ENCODE data around the gene P2RY8. TPM values are rescaled to one million over a fixed set of nuclear protein-coding genes. Genes with fewer than 3 reads are reported as not detected.

P2RY8 gene
- total and polyA plus RNA-seq, 2 of the 4 experiments (the other 2 are of a cell fraction) = not detected

DNA sequence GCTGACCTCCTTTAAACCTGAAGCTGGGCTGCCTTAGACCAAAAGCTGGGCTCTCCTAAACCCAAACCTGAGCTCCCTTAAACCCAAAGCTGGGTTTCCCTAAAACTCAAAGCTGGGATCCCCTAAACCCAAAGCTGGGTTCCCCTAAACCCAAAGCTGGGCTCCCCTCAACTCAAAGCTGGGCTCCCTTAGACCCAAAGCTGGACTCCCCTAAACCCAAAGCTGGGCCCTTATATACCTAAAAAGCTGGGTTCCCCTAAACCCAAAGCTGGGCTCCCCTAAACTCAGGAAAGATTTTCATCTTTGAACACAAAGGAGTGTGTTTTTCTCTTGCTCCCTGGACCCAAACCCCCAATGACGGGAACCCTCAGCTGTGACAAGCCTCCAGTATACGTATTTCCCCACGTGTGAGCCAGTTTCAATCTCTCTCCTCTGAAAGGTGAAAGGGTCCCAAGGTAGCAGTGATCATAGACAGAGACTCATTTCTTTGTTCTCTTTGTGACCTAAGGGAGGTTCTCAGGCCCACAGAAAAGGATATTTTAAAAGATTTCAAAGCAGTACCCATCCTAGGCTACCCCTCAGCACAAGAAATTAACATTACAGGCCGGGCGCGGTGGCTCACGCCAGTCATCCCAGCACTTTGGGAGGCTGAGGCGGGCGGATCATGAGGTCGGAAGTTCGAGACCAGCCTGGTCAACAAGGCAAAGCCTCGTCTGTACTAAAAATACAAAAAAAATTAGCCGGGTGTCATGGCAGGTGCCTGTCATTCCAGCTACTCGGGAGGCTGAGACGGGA is 52.9 kb downstream of the P2RY8 start:
- Histone ChIP-seq H2AK5ac (ENCODE audit: low read depth, low read length) (no peak overlapping the region), H3K23ac (ENCODE audit: low read depth, low read length) (no peak overlapping the region), H3K14ac (replicated peaks; ENCODE audit: low read depth, low read length) (no peak overlapping the region), H3K4me3 (ENCODE audit: insufficient read depth, low read depth, low read length) (no peak overlapping the region), H4K8ac (ENCODE audit: low read depth in 2 of 2, low read length in 2 of 2) (no peak overlapping the region), H2BK15ac (ENCODE audit: low read depth, low read length) (no peak overlapping the region), H3K27me3 (ENCODE audit: control insufficient read depth, insufficient read depth, low read length) (no peaks in the 10 kb centered on the region), H2BK5ac (ENCODE audit: low read depth, low read length, poor library complexity, severe bottlenecking) (no peak overlapping the region), H3K9me1 (ENCODE audit: insufficient read depth, low read length) (no peaks in the 10 kb centered on the region), H4K91ac (ENCODE audit: insufficient read depth, low read depth, low read length) (no peak overlapping the region), H3K56ac (ENCODE audit: extremely low read depth, insufficient read depth, low read length) (no peak overlapping the region), H3K4me2 (ENCODE audit: low read depth, low read length) (no peak overlapping the region), H3K9ac (ENCODE audit: low read depth, low read length) (no peak overlapping the region), H2AFZ (replicated peaks; ENCODE audit: low read length, poor library complexity) (no peak overlapping the region), H3K4ac (ENCODE audit: low read depth, low read length) (no peak overlapping the region), H3K79me1 (ENCODE audit: low read depth in 1 of 2, low read length in 2 of 2) (no peaks in the 10 kb centered on the region), H3K18ac (ENCODE audit: low read depth, low read length) (no peak overlapping the region), H3K27ac (ENCODE audit: insufficient read depth, low read length) (no peak overlapping the region), H4K5ac (ENCODE audit: low read depth, low read length) (no peak overlapping the region), H4K20me1 (ENCODE audit: insufficient read depth, low read length) (no peaks in the 10 kb centered on the region), H2BK20ac (ENCODE audit: low read depth, low read length) (no peak overlapping the region), H2AK9ac (replicated peaks; ENCODE audit: low read depth, low read length, poor library complexity) (no peak overlapping the region), H2BK120ac (ENCODE audit: low read depth, low read length) (no peak overlapping the region), H3K9me3 (ENCODE audit: control insufficient read depth, insufficient read depth, low read length) (peaks cover 23% of the 10 kb centered on the region; the same call in 1 of the 2 replicates), H3K4me1 (ENCODE audit: control insufficient read depth, insufficient read depth, low read length) (no peaks in the 10 kb centered on the region), H3K36me3 (ENCODE audit: control insufficient read depth, insufficient read depth, low read length) (no peaks in the 10 kb centered on the region)
- 60% methylated on average over 6 of the region's 15 CpGs; no CpG with 5 or more reads in 1 of the 2 experiments for WGBS, 2 experiments (ENCODE audit: extremely low coverage in 2 of 2, insufficient read length in 1 of 2)
- in situ Hi-C loops (cut with MboI; ENCODE audit: low sequenced_read_pairs) (no loop called here), intact Hi-C loops (cut with micrococcal nuclease) (no loop called here), dilution Hi-C loops (cut with HindIII; ENCODE audit: low sequenced_read_pairs, unreplicated experiment) (no loop called here)
- DNase-seq (no peak), ATAC-seq (ENCODE audit: low read depth) (no peak)
- CTCF ChIA-PET = no interaction called here
- BruUV-seq (replicated peaks) = no TSS peak
- POLR2A ChIA-PET (ENCODE audit: unreplicated experiment) = no interaction called here
- no peak for TF ChIP-seq NFE2L2 (IDR thresholded peaks at IDR 0.05; ENCODE audit: low read depth, low read length)
- TF ChIP-seq MAZ (IDR thresholded peaks at IDR 0.05; ENCODE audit: borderline replicate concordance, low read depth, low read length) = no peak
- TF ChIP-seq CTCF (conservative IDR thresholded peaks at IDR 0.05; ENCODE audit: low read depth, low read length) = no peak
- no peak for TF ChIP-seq CEBPB (IDR thresholded peaks at IDR 0.05; ENCODE audit: low read depth, low read length)
- no peak for TF ChIP-seq RCOR1 (IDR thresholded peaks at IDR 0.05; ENCODE audit: insufficient replicate concordance, low read length)
- no peak for TF ChIP-seq SMC3 (IDR thresholded peaks at IDR 0.05; ENCODE audit: low read depth, low read length)
- TF ChIP-seq, protein P1, sequence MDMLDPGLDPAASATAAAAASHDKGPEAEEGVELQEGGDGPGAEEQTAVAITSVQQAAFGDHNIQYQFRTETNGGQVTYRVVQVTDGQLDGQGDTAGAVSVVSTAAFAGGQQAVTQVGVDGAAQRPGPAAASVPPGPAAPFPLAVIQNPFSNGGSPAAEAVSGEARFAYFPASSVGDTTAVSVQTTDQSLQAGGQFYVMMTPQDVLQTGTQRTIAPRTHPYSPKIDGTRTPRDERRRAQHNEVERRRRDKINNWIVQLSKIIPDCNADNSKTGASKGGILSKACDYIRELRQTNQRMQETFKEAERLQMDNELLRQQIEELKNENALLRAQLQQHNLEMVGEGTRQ (IDR thresholded peaks at IDR 0.05; ENCODE audit: low read depth, low read length) = no peak
- no peak for TF ChIP-seq CHD1 (IDR thresholded peaks at IDR 0.05; ENCODE audit: low read depth, low read length)
- TF ChIP-seq MAFK (IDR thresholded peaks at IDR 0.05; ENCODE audit: low read depth, low read length) = no peak
- no peak for TF ChIP-seq RAD21 (IDR thresholded peaks at IDR 0.05; ENCODE audit: low read length)
- TF ChIP-seq, protein P2, sequence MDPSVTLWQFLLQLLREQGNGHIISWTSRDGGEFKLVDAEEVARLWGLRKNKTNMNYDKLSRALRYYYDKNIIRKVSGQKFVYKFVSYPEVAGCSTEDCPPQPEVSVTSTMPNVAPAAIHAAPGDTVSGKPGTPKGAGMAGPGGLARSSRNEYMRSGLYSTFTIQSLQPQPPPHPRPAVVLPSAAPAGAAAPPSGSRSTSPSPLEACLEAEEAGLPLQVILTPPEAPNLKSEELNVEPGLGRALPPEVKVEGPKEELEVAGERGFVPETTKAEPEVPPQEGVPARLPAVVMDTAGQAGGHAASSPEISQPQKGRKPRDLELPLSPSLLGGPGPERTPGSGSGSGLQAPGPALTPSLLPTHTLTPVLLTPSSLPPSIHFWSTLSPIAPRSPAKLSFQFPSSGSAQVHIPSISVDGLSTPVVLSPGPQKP (IDR thresholded peaks at IDR 0.05; ENCODE audit: borderline replicate concordance, low read depth, low read length) = no peak
- TF ChIP-seq MXI1 (IDR thresholded peaks at IDR 0.05; ENCODE audit: borderline replicate concordance, low read depth, low read length) = no peak
- TF ChIP-seq FOS (IDR thresholded peaks at IDR 0.05; ENCODE audit: low read depth, low read length) = no peak
